Rectal smooth muscle tissue (tissue), 1 donor: ENCODE data around the gene PXYLP1.

ENCODE experiments used
- H3K27ac ChIP-seq: one replicate; pipeline ENCODE4 v1.7.0; 2013; ENCODE audit warnings: low read depth, low read length, inconsistent platforms
- H3K27me3 ChIP-seq: one replicate; pipeline ENCODE4 v1.7.0; 2013; ENCODE audit warnings: low read length; ENCODE audit not compliant: control insufficient read depth, insufficient read depth
- H3K36me3 ChIP-seq: one replicate; pipeline ENCODE4 v1.7.0; 2013; ENCODE audit warnings: low read length; ENCODE audit not compliant: control insufficient read depth, insufficient read depth
- H3K4me1 ChIP-seq: one replicate; pipeline ENCODE4 v1.7.0; 2013; ENCODE audit warnings: low read length; ENCODE audit not compliant: control insufficient read depth, insufficient read depth
- H3K4me3 ChIP-seq: one replicate; pipeline ENCODE4 v1.7.0; 2013; ENCODE audit warnings: low read length
- H3K9ac ChIP-seq: one replicate; pipeline ENCODE4 v1.7.0; 2013; ENCODE audit warnings: low read length

The PXYLP1 gene

DNA sequence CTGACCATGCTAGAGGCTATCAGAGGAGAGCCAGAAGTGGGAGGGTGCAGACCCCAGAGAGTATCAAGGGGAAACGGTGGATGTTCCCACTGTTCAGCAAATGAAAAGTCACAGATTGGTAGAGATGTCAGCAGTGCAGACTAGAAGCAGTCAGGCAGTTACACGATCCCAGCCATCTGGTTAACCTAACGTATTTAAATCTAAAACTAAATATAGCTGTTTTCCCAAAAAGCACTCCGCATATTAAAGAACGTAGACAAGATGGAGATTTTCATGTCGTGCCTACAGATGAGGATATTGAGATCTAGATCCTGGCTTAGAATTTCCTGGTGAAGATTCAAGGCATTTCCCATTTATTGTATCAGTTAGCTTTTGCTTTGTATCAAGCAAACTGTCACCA is 25.2 kb downstream of the PXYLP1 start:
- Histone ChIP-seq H3K4me1 (no peaks in the 10 kb centered on the region), H3K4me3 (no peak overlapping the region), H3K36me3 (no peaks in the 10 kb centered on the region), H3K9ac (no peak overlapping the region), H3K27ac (no peak overlapping the region), H3K27me3 (no peaks in the 10 kb centered on the region)

DNA sequence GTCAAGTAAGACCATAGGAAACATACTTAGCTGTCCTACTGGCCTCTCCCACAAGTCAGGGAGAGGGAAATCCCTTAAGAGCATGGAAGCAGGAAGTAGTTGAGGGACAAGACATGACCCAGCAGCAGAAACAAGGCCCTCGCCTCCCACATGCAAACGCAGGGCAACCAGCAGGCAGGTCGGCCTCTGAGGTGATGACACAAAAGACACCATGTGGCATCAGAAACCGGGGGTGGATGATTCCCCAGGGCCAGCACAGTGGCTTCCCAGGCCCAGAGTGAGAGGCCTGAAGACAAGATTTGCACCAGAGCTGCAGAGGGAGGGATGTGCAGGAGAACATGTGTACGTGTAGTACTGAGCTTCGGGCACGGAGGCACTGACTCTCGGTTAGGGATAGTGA is 26.3 kb downstream of the PXYLP1 start:
- Histone ChIP-seq H3K27ac (no peak overlapping the region), H3K4me1 (no peaks in the 10 kb centered on the region), H3K9ac (no peak overlapping the region), H3K27me3 (no peaks in the 10 kb centered on the region), H3K4me3 (no peak overlapping the region), H3K36me3 (no peaks in the 10 kb centered on the region)

DNA sequence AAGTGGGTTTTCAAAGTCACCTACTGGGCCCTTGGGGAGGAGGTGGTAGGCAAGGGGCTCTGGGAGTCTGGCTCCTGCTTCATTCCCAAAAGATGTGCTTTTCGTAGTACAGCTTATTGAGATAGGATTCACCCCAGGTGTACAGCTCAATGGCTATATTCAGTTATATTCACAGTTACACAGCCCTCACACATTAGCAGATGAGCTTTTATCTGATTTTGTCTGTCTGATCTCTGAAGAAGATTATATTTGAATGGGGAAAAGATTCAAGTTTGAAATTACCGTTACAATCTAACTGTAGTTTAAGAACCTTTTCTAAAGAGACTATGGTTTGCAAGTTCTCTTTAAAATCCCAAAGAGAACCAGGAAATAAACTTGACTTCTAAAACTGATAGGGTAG is 27.3 kb downstream of the PXYLP1 start:
- Histone ChIP-seq H3K36me3 (no peaks in the 10 kb centered on the region), H3K4me3 (no peak overlapping the region), H3K4me1 (no peaks in the 10 kb centered on the region), H3K27me3 (no peaks in the 10 kb centered on the region), H3K27ac (no peak overlapping the region), H3K9ac (no peak overlapping the region)

DNA sequence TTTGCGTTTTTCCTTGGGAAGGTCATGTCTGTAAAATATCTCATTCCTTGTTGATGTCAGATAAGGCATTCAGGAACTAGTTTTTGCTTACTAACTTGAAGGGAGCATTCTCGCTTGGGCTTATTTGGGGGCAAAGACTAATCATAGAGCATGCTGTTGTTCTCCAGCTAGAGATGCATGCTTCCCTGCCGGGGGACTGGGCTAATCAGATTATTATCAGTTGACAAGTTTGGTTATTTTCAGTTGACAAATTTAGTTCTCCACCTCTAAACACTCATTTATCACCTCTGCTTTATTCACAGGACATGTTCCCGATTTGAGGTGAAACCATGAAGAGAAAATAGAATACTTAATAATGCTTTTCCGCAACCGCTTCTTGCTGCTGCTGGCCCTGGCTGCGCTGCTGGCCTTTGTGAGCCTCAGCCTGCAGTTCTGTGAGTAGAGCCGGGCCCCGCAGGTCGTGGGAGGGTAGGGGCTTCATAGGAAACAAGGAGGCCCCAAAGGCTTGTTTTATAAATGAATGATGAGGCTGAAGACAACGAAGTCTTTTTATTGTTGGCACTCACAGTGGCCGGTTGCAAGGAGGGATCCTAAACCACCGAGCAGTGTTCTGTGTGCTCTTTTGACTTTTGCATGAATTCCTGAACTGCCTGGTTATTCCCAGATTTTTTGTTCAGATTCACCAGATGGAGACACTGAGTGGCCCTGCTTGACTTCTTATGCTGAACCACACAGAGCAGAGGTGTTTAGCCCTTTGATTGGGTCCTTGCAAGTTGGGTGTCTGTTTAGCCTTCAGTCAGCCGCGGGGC is 28.4 kb downstream of the PXYLP1 start:
- Histone ChIP-seq H3K27ac (no peak overlapping the region), H3K4me1 (no peaks in the 10 kb centered on the region), H3K4me3 (no peak overlapping the region), H3K9ac (no peak overlapping the region), H3K27me3 (no peaks in the 10 kb centered on the region), H3K36me3 (no peaks in the 10 kb centered on the region)

DNA sequence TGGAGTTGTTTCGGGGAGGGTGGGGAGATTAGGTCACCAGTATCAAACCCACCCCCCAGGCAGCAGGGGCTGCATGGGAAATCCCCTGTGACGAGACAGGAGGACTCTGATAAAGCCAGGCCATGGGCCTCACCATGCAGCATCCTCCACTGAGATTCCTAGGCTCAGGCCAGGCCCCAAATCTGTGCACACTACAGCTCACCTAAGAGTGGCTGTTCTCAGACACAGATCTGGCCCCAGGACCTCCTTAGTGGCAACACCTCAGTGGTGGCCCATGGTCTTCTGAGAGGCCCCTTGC is 29.0 kb downstream of the PXYLP1 start:
- Histone ChIP-seq H3K27ac (no peak overlapping the region), H3K27me3 (no peaks in the 10 kb centered on the region), H3K4me1 (no peaks in the 10 kb centered on the region), H3K36me3 (no peaks in the 10 kb centered on the region), H3K4me3 (no peak overlapping the region), H3K9ac (no peak overlapping the region)

DNA sequence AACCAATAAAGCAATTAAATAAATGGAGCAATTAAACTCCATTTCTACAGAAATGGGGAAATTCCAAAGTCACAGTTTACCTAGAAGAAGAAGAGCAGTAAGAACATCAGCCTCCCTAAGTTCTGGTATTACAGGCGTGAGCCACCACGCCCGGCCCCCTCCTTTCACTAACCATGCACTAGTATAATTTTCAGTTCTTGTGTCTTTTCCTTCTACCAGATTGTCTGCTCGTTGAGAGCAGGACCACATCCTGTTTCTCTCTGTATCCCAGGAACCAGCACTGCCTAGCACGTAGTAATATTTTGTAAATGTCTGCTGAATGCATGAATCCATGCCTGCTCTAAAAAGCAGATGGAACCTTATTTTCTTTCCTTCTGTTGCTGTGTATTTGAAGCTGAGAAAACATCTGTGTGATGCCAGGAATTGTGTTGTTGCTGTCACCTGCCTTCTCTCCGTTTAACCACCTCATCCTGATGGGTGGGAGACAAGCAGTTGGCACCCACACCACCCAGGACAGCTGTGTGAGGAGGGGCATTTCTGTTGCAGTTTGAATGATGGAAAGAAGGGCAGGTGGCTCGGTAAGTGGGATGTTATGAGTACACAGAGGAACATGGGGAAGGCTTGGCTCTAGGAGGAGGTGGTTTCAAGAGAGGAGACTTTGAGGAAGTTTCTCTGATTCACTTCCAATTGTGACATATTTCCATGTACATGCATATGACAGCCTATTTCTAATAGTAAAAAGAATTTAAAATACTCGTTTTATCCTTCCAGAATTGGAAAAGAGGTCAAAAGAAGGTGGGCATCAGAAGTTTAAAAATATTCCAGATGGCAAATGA is 30.1 kb downstream of the PXYLP1 start:
- no peak overlapping the region for H3K27ac ChIP-seq
- H3K4me1 ChIP-seq: no peaks in the 10 kb centered on the region
- H3K36me3 ChIP-seq: no peaks in the 10 kb centered on the region
- no peak overlapping the region for H3K4me3 ChIP-seq
- H3K9ac ChIP-seq: no peak overlapping the region
- H3K27me3 ChIP-seq: no peaks in the 10 kb centered on the region

DNA sequence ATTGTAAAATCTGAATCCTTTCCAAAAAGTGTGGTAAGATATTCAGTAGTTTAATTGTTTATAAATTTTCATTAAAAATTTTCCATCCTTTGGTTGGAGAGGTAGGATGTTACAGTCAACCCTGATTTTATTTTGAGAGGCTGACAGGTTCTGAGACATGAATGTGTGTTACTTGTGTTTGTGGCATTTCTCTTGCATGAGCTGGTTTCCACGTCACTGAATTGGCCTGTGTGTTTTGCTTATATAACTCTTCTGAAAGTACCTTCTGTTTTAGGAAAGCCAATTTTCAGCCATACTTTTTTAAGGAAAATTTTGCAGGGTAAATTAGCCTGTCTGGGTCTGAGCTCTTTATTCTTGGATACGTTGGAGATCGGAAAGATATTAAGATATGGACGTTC is 30.7 kb downstream of the PXYLP1 start:
- Histone ChIP-seq H3K4me3 (no peak overlapping the region), H3K4me1 (no peaks in the 10 kb centered on the region), H3K9ac (no peak overlapping the region), H3K27ac (no peak overlapping the region), H3K36me3 (no peaks in the 10 kb centered on the region), H3K27me3 (no peaks in the 10 kb centered on the region)

DNA sequence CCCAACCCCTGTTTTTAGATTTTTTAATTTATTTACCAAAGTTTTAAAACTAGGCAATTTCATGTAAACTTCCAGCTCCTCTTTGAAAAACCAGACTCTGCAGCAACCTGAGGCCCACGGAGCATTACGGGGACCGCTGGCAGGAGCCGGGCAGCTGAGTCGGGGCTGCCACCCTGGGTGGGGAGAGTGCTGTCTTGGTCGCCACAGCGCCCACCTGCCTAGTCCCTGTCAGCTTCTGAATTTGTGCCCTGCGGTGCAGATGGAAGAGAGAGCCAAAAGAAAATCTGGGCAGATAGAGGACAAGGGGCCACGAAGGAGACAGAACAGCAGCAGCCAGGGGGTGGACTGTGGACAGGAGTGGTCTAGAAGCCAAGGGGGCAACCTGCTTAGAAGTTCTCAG is 34.6 kb downstream of the PXYLP1 start:
- Histone ChIP-seq H3K4me3 (no peak overlapping the region), H3K4me1 (no peaks in the 10 kb centered on the region), H3K9ac (no peak overlapping the region), H3K27ac (no peak overlapping the region), H3K27me3 (no peaks in the 10 kb centered on the region), H3K36me3 (no peaks in the 10 kb centered on the region)

DNA sequence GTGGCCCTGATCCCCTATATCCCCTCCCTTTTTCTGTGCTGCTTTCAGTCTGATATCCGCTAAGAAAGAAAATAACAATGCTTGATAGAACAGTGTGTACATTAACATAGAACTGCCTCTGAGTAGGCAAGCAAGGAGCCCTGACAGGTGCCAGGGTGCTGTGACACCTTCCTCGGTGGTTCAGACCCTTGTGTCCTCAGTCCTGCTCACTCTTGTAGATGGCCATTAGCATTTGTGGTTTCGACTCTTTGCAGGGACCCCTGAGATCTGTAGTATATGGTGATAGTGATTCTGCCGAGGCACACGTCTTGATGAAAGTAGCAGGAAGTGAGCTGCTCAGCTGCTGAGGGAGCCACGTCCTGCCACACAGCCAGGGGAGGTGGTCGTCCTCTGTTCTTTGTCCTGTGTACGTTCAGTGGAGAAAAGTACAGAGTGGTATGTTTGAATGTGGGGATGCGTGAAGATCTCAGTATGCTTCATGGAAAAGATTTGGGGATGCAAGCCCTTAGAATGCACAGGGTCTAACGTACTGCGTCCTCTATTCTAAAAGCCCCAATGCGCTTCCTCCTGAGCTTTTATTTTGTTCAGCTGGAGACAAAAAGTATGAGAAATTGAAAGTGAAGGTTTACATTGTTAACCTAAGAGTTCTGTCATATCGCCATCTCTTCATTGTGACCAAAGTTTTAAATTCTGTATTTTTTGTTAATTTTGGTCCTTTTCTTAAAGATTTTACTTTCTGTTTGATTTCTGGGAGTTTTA is 35.4 kb downstream of the PXYLP1 start:
- Histone ChIP-seq H3K27me3 (no peaks in the 10 kb centered on the region), H3K27ac (no peak overlapping the region), H3K36me3 (no peaks in the 10 kb centered on the region), H3K4me1 (no peaks in the 10 kb centered on the region), H3K9ac (no peak overlapping the region), H3K4me3 (no peak overlapping the region)

DNA sequence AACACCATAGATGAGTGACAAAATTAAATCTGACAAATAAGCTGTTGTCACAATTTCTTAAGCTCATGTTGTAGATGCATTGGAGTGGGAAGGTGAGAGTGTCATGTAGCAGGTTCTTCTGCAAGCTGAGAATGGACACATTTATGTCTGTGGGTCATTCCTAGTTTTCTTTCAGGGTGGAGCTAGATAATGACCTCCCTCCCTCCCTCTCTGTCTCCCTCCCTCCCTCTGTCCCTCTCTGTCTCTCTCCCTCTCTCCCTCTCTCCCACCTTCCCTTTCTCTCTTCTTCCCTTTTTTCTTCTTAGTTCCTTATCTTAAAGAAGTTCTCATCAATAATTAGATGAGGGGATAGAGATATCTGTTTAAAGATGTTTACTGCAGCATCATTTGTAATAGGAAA is 36.0 kb downstream of the PXYLP1 start:
- no peak overlapping the region for H3K27ac ChIP-seq
- no peak overlapping the region for H3K9ac ChIP-seq
- no peaks in the 10 kb centered on the region for H3K27me3 ChIP-seq
- H3K4me3 ChIP-seq: no peak overlapping the region
- H3K4me1 ChIP-seq: no peaks in the 10 kb centered on the region
- H3K36me3 ChIP-seq: no peaks in the 10 kb centered on the region

DNA sequence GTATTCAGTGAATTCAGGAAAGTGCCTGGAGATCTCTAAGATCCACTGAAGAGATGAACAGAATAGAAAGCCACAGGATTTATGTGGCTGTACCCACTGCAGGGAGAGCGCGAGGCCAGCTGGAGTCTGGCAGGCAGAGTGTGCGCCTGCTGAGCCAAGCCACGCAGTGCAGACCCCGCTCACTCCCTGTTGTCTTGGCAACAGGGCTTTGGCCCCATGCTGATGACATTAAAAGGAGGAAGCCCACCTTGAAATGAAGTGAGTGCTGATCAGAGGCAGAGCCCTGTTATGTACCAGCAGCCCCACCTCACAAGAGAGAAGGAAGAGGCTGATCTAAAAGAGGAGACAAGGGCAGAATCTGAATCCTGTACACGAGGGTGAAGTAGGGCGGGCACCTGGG is 36.7 kb downstream of the PXYLP1 start:
- H3K27me3 ChIP-seq: no peaks in the 10 kb centered on the region
- H3K4me3 ChIP-seq: no peak overlapping the region
- H3K9ac ChIP-seq: no peak overlapping the region
- no peaks in the 10 kb centered on the region for H3K4me1 ChIP-seq
- H3K36me3 ChIP-seq: no peaks in the 10 kb centered on the region
- H3K27ac ChIP-seq: no peak overlapping the region

DNA sequence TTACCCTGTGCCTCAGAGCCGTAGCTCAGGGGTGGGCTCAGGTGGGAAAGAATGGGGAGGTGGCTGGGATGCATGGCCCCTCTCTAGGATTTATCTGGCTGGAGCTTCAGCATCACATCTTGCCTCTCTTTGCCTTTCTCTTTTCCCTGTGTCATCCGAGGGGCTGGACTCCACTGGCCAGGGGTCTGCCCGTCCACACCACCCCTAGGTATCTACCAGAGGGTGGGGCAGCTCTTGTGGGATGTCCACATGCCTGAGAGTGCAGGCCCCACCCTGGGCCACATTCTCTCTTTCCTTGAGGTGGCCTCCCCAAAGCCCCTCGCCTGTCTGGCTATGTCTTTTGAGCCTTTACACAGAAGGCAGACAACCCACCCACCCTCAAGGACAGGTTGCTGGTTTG is 37.2 kb downstream of the PXYLP1 start:
- no peak overlapping the region for H3K9ac ChIP-seq
- no peaks in the 10 kb centered on the region for H3K36me3 ChIP-seq
- H3K27me3 ChIP-seq: no peaks in the 10 kb centered on the region
- H3K4me3 ChIP-seq: no peak overlapping the region
- H3K27ac ChIP-seq: no peak overlapping the region
- H3K4me1 ChIP-seq: no peaks in the 10 kb centered on the region
